Measurements from ENCODE around the gene EFHD2. TPM values are rescaled to one million over a fixed set of nuclear protein-coding genes. Genes with fewer than 3 reads are reported as not detected.
A peak's percentile ranks its signal among the peaks of the same experiment; 100 is the strongest.

EFHD2 gene
- total and polyA plus RNA-seq, 2 experiments from 2014 or later, result 43.9 to 58.2 TPM

GRCh38 chr1:15406614-15407559, 2.8 kb upstream of the EFHD2 start:
- Histone ChIP-seq H3K27me3 (no peaks in the 10 kb centered on the region), H3K4me1 (ENCODE audit: low read depth) (no peaks in the 10 kb centered on the region), H3K27ac (no peak overlapping the region), H3K36me3 (no peaks in the 10 kb centered on the region), H3K4me3 (no peak overlapping the region), H3K9me3 (ENCODE audit: low read depth) (no peaks in the 10 kb centered on the region)
- peak in 1 of 2 donors; percentile 64 for DNase-seq (ENCODE audit: low read depth in 1 of 2, low spot score in 1 of 2)
- no peak for TF ChIP-seq CTCF (IDR thresholded peaks at IDR 0.05; ENCODE audit: low read depth, low read length)

GRCh38 chr1:15407580-15407979, 2.1 kb upstream of the EFHD2 start:
- H3K36me3 ChIP-seq, result no peaks in the 10 kb centered on the region
- no peak overlapping the region for H3K4me3 ChIP-seq
- no peak overlapping the region for H3K27ac ChIP-seq
- H3K27me3 ChIP-seq, result no peaks in the 10 kb centered on the region
- TF ChIP-seq CTCF (IDR thresholded peaks at IDR 0.05; ENCODE audit: low read depth, low read length), result no peak
- no peaks in the 10 kb centered on the region for H3K4me1 ChIP-seq (ENCODE audit: low read depth)
- H3K9me3 ChIP-seq (ENCODE audit: low read depth), result no peaks in the 10 kb centered on the region
- no peak for DNase-seq (ENCODE audit: low read depth in 1 of 2, low spot score in 1 of 2)

- TF ChIP-seq CTCF (IDR thresholded peaks at IDR 0.05; ENCODE audit: low read depth, low read length), result no peak
- peak overlapping the region; percentile 85 for H3K4me3 ChIP-seq
- no peak for DNase-seq (ENCODE audit: low read depth in 1 of 2, low spot score in 1 of 2)
- no peaks in the 10 kb centered on the region for H3K27me3 ChIP-seq
- no peaks in the 10 kb centered on the region for H3K9me3 ChIP-seq (ENCODE audit: low read depth)
- H3K36me3 ChIP-seq, result no peaks in the 10 kb centered on the region
- no peak overlapping the region for H3K27ac ChIP-seq
- H3K4me1 ChIP-seq (ENCODE audit: low read depth), result no peaks in the 10 kb centered on the region
These were observed 749 bp upstream of the EFHD2 start for GRCh38 chr1:15408890-15409387.

- peak overlapping the region; percentile 85 for H3K4me3 ChIP-seq
- no peaks in the 10 kb centered on the region for H3K36me3 ChIP-seq
- no peaks in the 10 kb centered on the region for H3K27me3 ChIP-seq
- no peak overlapping the region for H3K27ac ChIP-seq
- DNase-seq (ENCODE audit: low read depth in 1 of 2, low spot score in 1 of 2), result no peak
- no peak for TF ChIP-seq CTCF (IDR thresholded peaks at IDR 0.05; ENCODE audit: low read depth, low read length)
- no peaks in the 10 kb centered on the region for H3K9me3 ChIP-seq (ENCODE audit: low read depth)
- peaks cover 4% of the 10 kb centered on the region for H3K4me1 ChIP-seq (ENCODE audit: low read depth)
These were observed 665 bp downstream of the EFHD2 start for GRCh38 chr1:15410223-15410883.

GRCh38 chr1:15410884-15411245, 1.2 kb downstream of the EFHD2 start:
- DNase-seq (ENCODE audit: low read depth in 1 of 2, low spot score in 1 of 2), result no peak
- Histone ChIP-seq H3K4me1 (ENCODE audit: low read depth) (peaks cover 4% of the 10 kb centered on the region), H3K27me3 (no peaks in the 10 kb centered on the region), H3K36me3 (no peaks in the 10 kb centered on the region), H3K27ac (no peak overlapping the region), H3K9me3 (ENCODE audit: low read depth) (no peaks in the 10 kb centered on the region), H3K4me3 (peak overlapping the region; percentile 85)
- no peak for TF ChIP-seq CTCF (IDR thresholded peaks at IDR 0.05; ENCODE audit: low read depth, low read length)

All from cardiac muscle cell (in vitro differentiated cells and primary cell).